HG03521 (cell line): Measurements from ENCODE around the gene PLEKHG4.

Experiments
- ATAC-seq: cut with Tn5 transposase; IDR thresholded peaks from one replicate; pipeline ENCODE4 v1.9.1; 2021; ENCODE audit warnings: mild to moderate bottlenecking, moderate library complexity; ENCODE audit not compliant: unreplicated experiment

The PLEKHG4 gene

GRCh38 chr16:67286441-67287235 is 7.3 kb downstream of the PLEKHG4 start:
- no peak for ATAC-seq

- ATAC-seq: no peak
Measured at GRCh38 chr16:67287960-67288359, 8.6 kb downstream of the PLEKHG4 start.

GRCh38 chr16:67291461-67291860 is 12.1 kb downstream of the PLEKHG4 start:
- no peak for ATAC-seq

GRCh38 chr16:67294171-67294757 is 14.9 kb downstream of the PLEKHG4 start:
- no peak for ATAC-seq

- no peak for ATAC-seq
Measured at GRCh38 chr16:67294938-67295361, 15.6 kb downstream of the PLEKHG4 start.

- ATAC-seq: no peak
Measured at GRCh38 chr16:67296420-67296819, 17.1 kb downstream of the PLEKHG4 start.

GRCh38 chr16:67298277-67298676 is 18.9 kb downstream of the PLEKHG4 start:
- ATAC-seq: no peak

GRCh38 chr16:67299269-67299668 is 19.9 kb downstream of the PLEKHG4 start:
- ATAC-seq: no peak

GRCh38 chr16:67301080-67301782 is 21.9 kb downstream of the PLEKHG4 start:
- ATAC-seq: no peak

GRCh38 chr16:67302076-67302475 is 22.7 kb downstream of the PLEKHG4 start:
- no peak for ATAC-seq

GRCh38 chr16:67302970-67303369 is 23.6 kb downstream of the PLEKHG4 start:
- ATAC-seq: no peak

- ATAC-seq: no peak
Measured at GRCh38 chr16:67304020-67304419, 24.7 kb downstream of the PLEKHG4 start.

- ATAC-seq: no peak
Measured at GRCh38 chr16:67305216-67306071, 26.1 kb downstream of the PLEKHG4 start.

GRCh38 chr16:67310561-67310960 is 31.2 kb downstream of the PLEKHG4 start:
- ATAC-seq: no peak

- ATAC-seq: no peak
Measured at GRCh38 chr16:67311607-67312488, 32.5 kb downstream of the PLEKHG4 start.

- ATAC-seq: no peak
Measured at GRCh38 chr16:67312719-67313118, 33.4 kb downstream of the PLEKHG4 start.

- no peak for ATAC-seq
Measured at GRCh38 chr16:67317853-67318252, 38.5 kb downstream of the PLEKHG4 start.

- no peak for ATAC-seq
Measured at GRCh38 chr16:67326115-67326471, 46.8 kb downstream of the PLEKHG4 start.

- ATAC-seq: no peak
Measured at GRCh38 chr16:67326472-67327309, 47.4 kb downstream of the PLEKHG4 start, which contains the start of the genes KCTD19 and LRRC36. KCTD19 (minus strand) TSS chr16:67326741; CDS start chr16:67326707, 34 bp downstream. LRRC36 (plus strand) TSS chr16:67326815; CDS start chr16:67326863, 48 bp downstream.
